ENCODE data around the gene PAPOLG. TPM values are rescaled to one million over a fixed set of nuclear protein-coding genes. Genes with fewer than 3 reads are reported as not detected.

Gene PAPOLG
- total RNA-seq, 1 donor from 2014 or later: 14.8 TPM

GRCh38 chr2:60819155-60819862 is 63.2 kb downstream of the PAPOLG start:
- H3K36me3 ChIP-seq (ENCODE audit: insufficient read depth, low read length): no peaks in the 10 kb centered on the region
- DNase-seq (ENCODE audit: low read depth) (no peak), FAIRE-seq (no peak)
- H3K9me3 ChIP-seq (ENCODE audit: insufficient read depth, low read depth, low read length): no peaks in the 10 kb centered on the region
- H3K36me3 Mint-ChIP-seq (ENCODE audit: low read depth, unreplicated experiment): no peaks in the 10 kb centered on the region
- no peaks in the 10 kb centered on the region for H3K79me2 ChIP-seq (ENCODE audit: insufficient read depth, low read length)
- H3K4me3 ChIP-seq (ENCODE audit: insufficient read depth, low read depth, low read length): no peak overlapping the region
- no peak overlapping the region for H2AFZ ChIP-seq (ENCODE audit: low read depth, low read length)
- no peaks in the 10 kb centered on the region for H4K20me1 ChIP-seq (ENCODE audit: insufficient read depth, low read length)
- no peak overlapping the region for H3K27ac Mint-ChIP-seq (ENCODE audit: unreplicated experiment)
- no peak overlapping the region for H3K9ac ChIP-seq (ENCODE audit: low read length)
- no peak for TF ChIP-seq EZH2 (IDR thresholded peaks at IDR 0.05; ENCODE audit: insufficient read depth, low read length)
- TF ChIP-seq, protein P1, sequence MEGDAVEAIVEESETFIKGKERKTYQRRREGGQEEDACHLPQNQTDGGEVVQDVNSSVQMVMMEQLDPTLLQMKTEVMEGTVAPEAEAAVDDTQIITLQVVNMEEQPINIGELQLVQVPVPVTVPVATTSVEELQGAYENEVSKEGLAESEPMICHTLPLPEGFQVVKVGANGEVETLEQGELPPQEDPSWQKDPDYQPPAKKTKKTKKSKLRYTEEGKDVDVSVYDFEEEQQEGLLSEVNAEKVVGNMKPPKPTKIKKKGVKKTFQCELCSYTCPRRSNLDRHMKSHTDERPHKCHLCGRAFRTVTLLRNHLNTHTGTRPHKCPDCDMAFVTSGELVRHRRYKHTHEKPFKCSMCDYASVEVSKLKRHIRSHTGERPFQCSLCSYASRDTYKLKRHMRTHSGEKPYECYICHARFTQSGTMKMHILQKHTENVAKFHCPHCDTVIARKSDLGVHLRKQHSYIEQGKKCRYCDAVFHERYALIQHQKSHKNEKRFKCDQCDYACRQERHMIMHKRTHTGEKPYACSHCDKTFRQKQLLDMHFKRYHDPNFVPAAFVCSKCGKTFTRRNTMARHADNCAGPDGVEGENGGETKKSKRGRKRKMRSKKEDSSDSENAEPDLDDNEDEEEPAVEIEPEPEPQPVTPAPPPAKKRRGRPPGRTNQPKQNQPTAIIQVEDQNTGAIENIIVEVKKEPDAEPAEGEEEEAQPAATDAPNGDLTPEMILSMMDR (IDR thresholded peaks at IDR 0.05; ENCODE audit: insufficient read depth, low read depth, low read length): no peak
- no peaks in the 10 kb centered on the region for H3K4me1 ChIP-seq (ENCODE audit: insufficient read depth, low read length)
- peaks cover 3% of the 10 kb centered on the region for H3K4me1 Mint-ChIP-seq (ENCODE audit: low read depth, unreplicated experiment)
- peaks cover 30% of the 10 kb centered on the region for H3K27me3 Mint-ChIP-seq (ENCODE audit: low read depth, unreplicated experiment)
- H3K4me3 Mint-ChIP-seq (ENCODE audit: unreplicated experiment): no peak overlapping the region
- H3K9me3 Mint-ChIP-seq (ENCODE audit: unreplicated experiment): peaks cover 3% of the 10 kb centered on the region
- H3K27me3 ChIP-seq (ENCODE audit: insufficient read depth, low read length): peaks cover 3% of the 10 kb centered on the region
- no peak overlapping the region for H3K4me2 ChIP-seq (ENCODE audit: low read length)
- no peak overlapping the region for H3K27ac ChIP-seq (ENCODE audit: low read depth, low read length)

DNA sequence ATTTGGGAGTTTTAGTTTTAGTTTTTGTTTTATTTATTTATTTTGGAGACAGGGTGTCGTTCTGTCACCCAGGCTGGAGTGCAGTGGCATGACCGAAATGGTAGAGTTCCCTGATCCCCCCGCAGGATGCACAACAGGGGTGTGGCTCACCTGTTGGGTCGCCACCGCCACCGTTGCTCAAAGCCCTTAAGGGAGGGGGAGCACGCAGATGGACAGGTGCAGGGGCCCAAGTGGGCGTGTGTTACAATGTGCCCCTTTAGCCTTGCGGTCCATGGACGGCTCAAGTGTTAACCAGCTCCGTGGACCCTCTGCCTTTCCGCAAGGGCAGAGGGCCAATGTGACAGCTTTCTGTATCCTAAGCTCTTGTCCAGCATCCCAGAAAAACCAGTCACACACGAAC is 63.9 kb downstream of the PAPOLG start:
- no peak overlapping the region for H3K4me3 ChIP-seq (ENCODE audit: insufficient read depth, low read depth, low read length)
- H3K27me3 ChIP-seq (ENCODE audit: insufficient read depth, low read length): peaks cover 3% of the 10 kb centered on the region
- no peak overlapping the region for H3K4me2 ChIP-seq (ENCODE audit: low read length)
- FAIRE-seq (no peak), DNase-seq (ENCODE audit: low read depth) (no peak)
- no peaks in the 10 kb centered on the region for H4K20me1 ChIP-seq (ENCODE audit: insufficient read depth, low read length)
- no peak overlapping the region for H3K9ac ChIP-seq (ENCODE audit: low read length)
- no peaks in the 10 kb centered on the region for H3K4me1 ChIP-seq (ENCODE audit: insufficient read depth, low read length)
- no peaks in the 10 kb centered on the region for H3K36me3 Mint-ChIP-seq (ENCODE audit: low read depth, unreplicated experiment)
- no peaks in the 10 kb centered on the region for H3K9me3 ChIP-seq (ENCODE audit: insufficient read depth, low read depth, low read length)
- H3K4me3 Mint-ChIP-seq (ENCODE audit: unreplicated experiment): no peak overlapping the region
- H3K79me2 ChIP-seq (ENCODE audit: insufficient read depth, low read length): no peaks in the 10 kb centered on the region
- peaks cover 28% of the 10 kb centered on the region for H3K27me3 Mint-ChIP-seq (ENCODE audit: low read depth, unreplicated experiment)
- no peaks in the 10 kb centered on the region for H3K36me3 ChIP-seq (ENCODE audit: insufficient read depth, low read length)
- H3K27ac ChIP-seq (ENCODE audit: low read depth, low read length): no peak overlapping the region
- H3K9me3 Mint-ChIP-seq (ENCODE audit: unreplicated experiment): peaks cover 3% of the 10 kb centered on the region
- peaks cover 3% of the 10 kb centered on the region for H3K4me1 Mint-ChIP-seq (ENCODE audit: low read depth, unreplicated experiment)
- no peak overlapping the region for H3K27ac Mint-ChIP-seq (ENCODE audit: unreplicated experiment)
- TF ChIP-seq, protein P1 (IDR thresholded peaks at IDR 0.05; ENCODE audit: insufficient read depth, low read depth, low read length): no peak
- no peak for TF ChIP-seq EZH2 (IDR thresholded peaks at IDR 0.05; ENCODE audit: insufficient read depth, low read length)
- no peak overlapping the region for H2AFZ ChIP-seq (ENCODE audit: low read depth, low read length)

- Histone ChIP-seq H3K27ac (ENCODE audit: low read depth, low read length) (no peak overlapping the region), H3K4me3 (ENCODE audit: insufficient read depth, low read depth, low read length) (no peak overlapping the region), H3K9me3 (ENCODE audit: insufficient read depth, low read depth, low read length) (no peaks in the 10 kb centered on the region), H2AFZ (ENCODE audit: low read depth, low read length) (no peak overlapping the region), H3K79me2 (ENCODE audit: insufficient read depth, low read length) (no peaks in the 10 kb centered on the region), H3K4me1 (ENCODE audit: insufficient read depth, low read length) (no peaks in the 10 kb centered on the region), H3K27me3 (ENCODE audit: insufficient read depth, low read length) (peaks cover 3% of the 10 kb centered on the region), H4K20me1 (ENCODE audit: insufficient read depth, low read length) (no peaks in the 10 kb centered on the region), H3K4me2 (ENCODE audit: low read length) (no peak overlapping the region), H3K9ac (ENCODE audit: low read length) (no peak overlapping the region), H3K36me3 (ENCODE audit: insufficient read depth, low read length) (no peaks in the 10 kb centered on the region)
- FAIRE-seq: no peak
- H3K27ac Mint-ChIP-seq (ENCODE audit: unreplicated experiment): no peak overlapping the region
- H3K27me3 Mint-ChIP-seq (ENCODE audit: low read depth, unreplicated experiment): peaks cover 24% of the 10 kb centered on the region
- H3K9me3 Mint-ChIP-seq (ENCODE audit: unreplicated experiment): no peaks in the 10 kb centered on the region
- H3K36me3 Mint-ChIP-seq (ENCODE audit: low read depth, unreplicated experiment): no peaks in the 10 kb centered on the region
- no peak for TF ChIP-seq EZH2 (IDR thresholded peaks at IDR 0.05; ENCODE audit: insufficient read depth, low read length)
- TF ChIP-seq, protein P1 (IDR thresholded peaks at IDR 0.05; ENCODE audit: insufficient read depth, low read depth, low read length): no peak
- no peak for DNase-seq (ENCODE audit: low read depth)
- H3K4me1 Mint-ChIP-seq (ENCODE audit: low read depth, unreplicated experiment): peaks cover 3% of the 10 kb centered on the region
- H3K4me3 Mint-ChIP-seq (ENCODE audit: unreplicated experiment): no peak overlapping the region
Measured at GRCh38 chr2:60820416-60821132, 64.5 kb downstream of the PAPOLG start.

Data from astrocyte (in vitro differentiated cells and primary cell).